ENCODE measurements around the gene ARPP21. TPM values are rescaled to one million over a fixed set of nuclear protein-coding genes. Genes with fewer than 3 reads are reported as not detected.

Gene ARPP21
- polyA plus RNA-seq, 1 donor: 2.7 TPM

DNA sequence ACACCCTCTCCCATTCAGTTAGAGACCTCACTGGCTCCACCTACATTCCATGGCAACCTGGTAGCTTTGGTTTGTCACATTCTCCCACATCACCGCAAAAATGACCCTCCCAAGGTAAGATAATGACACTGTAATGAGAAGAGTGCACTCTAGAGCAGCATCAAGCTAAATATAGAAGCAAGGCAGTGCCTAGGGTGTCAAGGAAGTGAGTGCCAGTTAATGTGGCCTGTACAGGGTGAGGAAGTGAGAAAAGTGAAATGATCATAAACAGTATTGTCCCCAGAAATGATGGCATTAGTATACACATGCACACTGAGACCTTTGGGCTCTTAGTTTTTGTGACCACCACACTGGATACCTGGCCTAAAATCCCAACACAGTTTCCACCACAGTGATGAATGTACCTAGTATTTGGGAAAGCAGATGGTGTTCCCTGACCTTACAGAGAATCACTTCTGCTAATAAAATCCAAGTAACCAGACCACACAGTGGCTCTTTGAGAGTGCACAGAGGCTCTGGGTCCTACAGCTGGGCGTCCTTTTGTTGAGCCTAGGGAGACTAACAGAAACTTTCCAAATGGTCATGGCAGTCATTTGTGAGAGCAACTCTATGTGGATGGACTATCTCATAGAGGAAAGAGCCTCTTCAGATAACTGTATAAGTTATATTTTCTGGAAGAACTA is 106.6 kb downstream of the ARPP21 start:
- DNase-seq: peak in 1 of 2 donors; percentile 5
- H3K4me3 ChIP-seq (ENCODE audit: low read length): no peak overlapping the region
- H3K27me3 ChIP-seq (ENCODE audit: control insufficient read depth, insufficient read depth, low read length): peaks cover 3% of the 10 kb centered on the region
- H3K36me3 ChIP-seq (ENCODE audit: control insufficient read depth, insufficient read depth, low read length): no peaks in the 10 kb centered on the region
- WGBS (ENCODE audit: insufficient coverage, low lambda C conversion rate): no CpG with 5 or more reads among the region's 2 CpGs
- H3K9me3 ChIP-seq (ENCODE audit: control insufficient read depth, low read depth, low read length): no peaks in the 10 kb centered on the region
- H3K4me1 ChIP-seq (ENCODE audit: control insufficient read depth, insufficient read depth, low read length): no peaks in the 10 kb centered on the region
- no peak overlapping the region for H3K27ac ChIP-seq (ENCODE audit: low read length)

DNA sequence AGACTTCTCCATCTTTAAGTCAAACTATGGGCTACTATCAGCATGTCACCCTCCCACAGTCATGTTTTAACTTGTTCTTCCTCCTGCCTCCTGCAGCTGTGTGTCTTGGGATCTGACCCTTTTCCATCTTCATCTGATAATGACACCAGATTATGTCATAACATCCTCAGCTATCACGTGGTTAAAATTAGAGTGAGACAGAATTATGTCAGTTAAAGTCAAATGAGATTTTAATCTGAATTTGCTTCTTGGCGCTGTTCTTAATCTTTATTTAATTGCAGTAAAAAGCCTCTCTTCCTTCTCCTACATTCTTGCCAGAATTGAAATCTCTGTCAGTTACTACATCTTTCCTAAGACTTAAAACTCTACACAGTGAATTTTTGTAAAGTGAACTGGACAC is 107.2 kb downstream of the ARPP21 start:
- no peak overlapping the region for H3K27ac ChIP-seq (ENCODE audit: low read length)
- no peaks in the 10 kb centered on the region for H3K4me1 ChIP-seq (ENCODE audit: control insufficient read depth, insufficient read depth, low read length)
- no peak overlapping the region for H3K4me3 ChIP-seq (ENCODE audit: low read length)
- no peaks in the 10 kb centered on the region for H3K9me3 ChIP-seq (ENCODE audit: control insufficient read depth, low read depth, low read length)
- H3K36me3 ChIP-seq (ENCODE audit: control insufficient read depth, insufficient read depth, low read length): no peaks in the 10 kb centered on the region
- 78% methylated on average over 1 of the region's 2 CpGs for WGBS (ENCODE audit: insufficient coverage, low lambda C conversion rate)
- H3K27me3 ChIP-seq (ENCODE audit: control insufficient read depth, insufficient read depth, low read length): peaks cover 3% of the 10 kb centered on the region
- no peak for DNase-seq

DNA sequence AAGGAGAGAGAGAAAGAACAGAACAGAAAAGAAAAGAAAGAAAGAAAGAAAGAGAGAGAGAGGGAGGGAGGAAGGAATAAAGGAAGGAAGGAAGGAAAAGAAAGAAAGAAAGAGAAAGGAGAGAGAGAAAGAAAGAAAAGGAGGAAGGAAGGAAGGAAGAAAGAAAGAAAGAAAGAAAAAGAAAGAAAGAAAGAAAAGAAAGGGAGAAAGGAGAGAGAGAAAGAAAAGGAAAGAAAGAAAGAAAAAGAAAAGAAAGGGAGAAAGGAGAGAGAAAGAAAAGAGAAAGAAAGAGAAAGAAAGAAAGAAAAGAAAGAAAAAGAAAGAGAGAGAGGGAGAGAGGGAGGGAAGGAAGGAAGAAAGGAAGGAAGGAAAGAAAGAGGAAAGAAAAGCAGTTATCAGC is 108.8 kb downstream of the ARPP21 start:
- no peak overlapping the region for H3K27ac ChIP-seq (ENCODE audit: low read length)
- H3K4me3 ChIP-seq (ENCODE audit: low read length): no peak overlapping the region
- DNase-seq: no peak
- no peaks in the 10 kb centered on the region for H3K4me1 ChIP-seq (ENCODE audit: control insufficient read depth, insufficient read depth, low read length)
- no peaks in the 10 kb centered on the region for H3K9me3 ChIP-seq (ENCODE audit: control insufficient read depth, low read depth, low read length)
- H3K27me3 ChIP-seq (ENCODE audit: control insufficient read depth, insufficient read depth, low read length): peaks cover 3% of the 10 kb centered on the region
- H3K36me3 ChIP-seq (ENCODE audit: control insufficient read depth, insufficient read depth, low read length): no peaks in the 10 kb centered on the region

DNA sequence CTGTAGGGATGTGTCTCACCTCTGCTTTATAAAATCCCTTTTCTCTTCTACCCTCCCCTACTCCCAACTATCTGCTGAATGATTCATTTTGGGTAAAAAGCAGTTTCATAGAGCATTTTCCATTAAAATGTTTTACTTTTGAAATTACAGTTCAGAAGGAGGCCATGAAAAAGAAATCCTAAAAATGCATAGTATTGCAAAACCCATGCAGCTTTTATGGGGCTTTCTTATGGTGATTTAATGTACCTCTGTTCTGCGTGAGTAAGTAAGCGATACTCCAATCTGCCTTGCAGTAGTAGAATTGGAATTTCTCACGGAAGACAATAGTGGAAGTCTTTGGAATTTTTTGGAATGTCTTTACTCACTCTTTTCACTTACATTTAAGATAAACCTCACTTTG is 111.9 kb downstream of the ARPP21 start:
- Histone ChIP-seq H3K4me3 (ENCODE audit: low read length) (no peak overlapping the region), H3K4me1 (ENCODE audit: control insufficient read depth, insufficient read depth, low read length) (no peaks in the 10 kb centered on the region), H3K27me3 (ENCODE audit: control insufficient read depth, insufficient read depth, low read length) (no peaks in the 10 kb centered on the region), H3K36me3 (ENCODE audit: control insufficient read depth, insufficient read depth, low read length) (no peaks in the 10 kb centered on the region), H3K9me3 (ENCODE audit: control insufficient read depth, low read depth, low read length) (no peaks in the 10 kb centered on the region), H3K27ac (ENCODE audit: low read length) (no peak overlapping the region)
- DNase-seq: no peak
- no CpG with 5 or more reads among the region's 3 CpGs for WGBS (ENCODE audit: insufficient coverage, low lambda C conversion rate)

DNA sequence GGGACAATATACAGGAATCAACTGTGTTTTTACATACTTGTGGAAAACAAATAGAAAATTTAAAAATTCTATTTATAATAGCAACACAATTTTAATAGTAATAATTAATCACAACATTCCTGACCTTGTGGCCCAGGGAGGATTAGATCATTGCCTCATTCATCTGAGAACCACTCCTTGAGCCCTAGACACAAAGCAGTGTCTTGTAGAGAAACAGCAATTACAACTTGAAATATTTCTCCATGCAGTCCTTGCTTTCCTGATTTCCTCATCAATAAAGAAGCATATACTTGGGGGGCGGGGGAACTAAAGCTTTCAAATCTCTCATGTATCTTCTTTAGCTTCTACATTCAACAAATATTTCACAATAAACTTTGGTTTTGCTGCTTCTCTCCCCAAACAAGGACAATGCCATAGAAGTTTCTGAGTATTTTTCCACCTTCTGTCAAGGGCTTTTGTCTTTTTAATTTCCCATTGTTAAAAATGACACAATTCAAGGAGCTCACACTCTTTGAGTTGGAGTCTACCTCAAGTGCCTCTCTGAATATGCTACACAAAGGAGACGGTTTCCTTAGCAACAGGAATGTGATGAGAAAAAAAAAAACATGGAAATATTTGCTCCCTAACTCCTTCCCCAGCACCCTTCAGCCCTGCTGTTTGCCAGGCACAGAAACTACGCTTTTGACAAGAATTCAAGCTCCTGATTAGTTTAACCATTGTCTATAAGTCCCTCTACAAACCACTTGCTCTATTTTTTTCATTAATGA is 118.8 kb downstream of the ARPP21 start:
- no peaks in the 10 kb centered on the region for H3K36me3 ChIP-seq (ENCODE audit: control insufficient read depth, insufficient read depth, low read length)
- H3K4me3 ChIP-seq (ENCODE audit: low read length): no peak overlapping the region
- no peaks in the 10 kb centered on the region for H3K9me3 ChIP-seq (ENCODE audit: control insufficient read depth, low read depth, low read length)
- no peaks in the 10 kb centered on the region for H3K27me3 ChIP-seq (ENCODE audit: control insufficient read depth, insufficient read depth, low read length)
- H3K27ac ChIP-seq (ENCODE audit: low read length): no peak overlapping the region
- no peak for DNase-seq
- H3K4me1 ChIP-seq (ENCODE audit: control insufficient read depth, insufficient read depth, low read length): no peaks in the 10 kb centered on the region
- 75% methylated on average over 1 of the region's 3 CpGs for WGBS (ENCODE audit: insufficient coverage, low lambda C conversion rate)

DNA sequence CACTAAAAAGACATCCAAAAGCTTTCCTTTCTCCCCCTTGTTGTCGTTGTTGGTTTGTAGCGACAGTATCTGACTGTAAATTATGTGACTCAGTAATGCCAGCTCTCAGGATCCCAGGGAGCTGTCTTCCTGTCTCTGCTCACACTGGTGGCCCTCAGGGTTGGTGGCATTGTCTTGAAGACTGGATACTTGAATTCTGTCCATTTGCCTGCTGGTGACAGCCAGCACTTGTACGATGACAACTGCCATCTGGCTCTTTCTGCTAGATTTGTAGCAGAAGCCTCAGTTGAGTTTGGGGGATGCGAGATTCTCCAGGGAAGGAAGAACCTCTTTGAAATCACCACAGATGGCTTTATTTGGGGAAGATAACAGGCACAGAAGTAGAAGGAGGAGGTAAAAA is 120.8 kb downstream of the ARPP21 start:
- Histone ChIP-seq H3K4me3 (ENCODE audit: low read length) (no peak overlapping the region), H3K27me3 (ENCODE audit: control insufficient read depth, insufficient read depth, low read length) (no peaks in the 10 kb centered on the region), H3K4me1 (ENCODE audit: control insufficient read depth, insufficient read depth, low read length) (no peaks in the 10 kb centered on the region), H3K36me3 (ENCODE audit: control insufficient read depth, insufficient read depth, low read length) (no peaks in the 10 kb centered on the region), H3K27ac (ENCODE audit: low read length) (no peak overlapping the region), H3K9me3 (ENCODE audit: control insufficient read depth, low read depth, low read length) (no peaks in the 10 kb centered on the region)
- WGBS (ENCODE audit: insufficient coverage, low lambda C conversion rate): no CpG with 5 or more reads among the region's 4 CpGs
- DNase-seq: no peak

DNA sequence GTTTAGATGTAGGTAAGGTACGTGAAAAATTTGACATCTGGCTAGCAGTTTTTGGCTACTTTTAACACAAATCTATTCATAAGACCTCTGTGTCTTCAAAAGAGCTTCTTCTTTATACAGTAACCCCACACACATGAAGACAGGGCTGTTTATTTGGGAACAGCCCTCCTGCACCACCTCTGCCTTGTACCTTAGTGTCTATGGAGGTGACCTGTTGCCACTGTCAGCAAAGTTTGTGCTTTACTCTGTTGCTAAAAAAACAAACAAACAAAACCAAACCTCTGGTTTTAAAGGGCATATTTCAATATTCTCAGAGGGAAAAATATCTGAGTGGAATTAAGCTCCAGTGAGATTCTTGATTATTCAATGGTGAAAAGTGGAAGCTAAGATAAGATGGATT is 122.0 kb downstream of the ARPP21 start:
- no peak for DNase-seq
- no peaks in the 10 kb centered on the region for H3K27me3 ChIP-seq (ENCODE audit: control insufficient read depth, insufficient read depth, low read length)
- H3K27ac ChIP-seq (ENCODE audit: low read length): no peak overlapping the region
- no CpG with 5 or more reads among the region's 1 CpG for WGBS (ENCODE audit: insufficient coverage, low lambda C conversion rate)
- no peaks in the 10 kb centered on the region for H3K9me3 ChIP-seq (ENCODE audit: control insufficient read depth, low read depth, low read length)
- no peaks in the 10 kb centered on the region for H3K36me3 ChIP-seq (ENCODE audit: control insufficient read depth, insufficient read depth, low read length)
- no peak overlapping the region for H3K4me3 ChIP-seq (ENCODE audit: low read length)
- H3K4me1 ChIP-seq (ENCODE audit: control insufficient read depth, insufficient read depth, low read length): no peaks in the 10 kb centered on the region

DNA sequence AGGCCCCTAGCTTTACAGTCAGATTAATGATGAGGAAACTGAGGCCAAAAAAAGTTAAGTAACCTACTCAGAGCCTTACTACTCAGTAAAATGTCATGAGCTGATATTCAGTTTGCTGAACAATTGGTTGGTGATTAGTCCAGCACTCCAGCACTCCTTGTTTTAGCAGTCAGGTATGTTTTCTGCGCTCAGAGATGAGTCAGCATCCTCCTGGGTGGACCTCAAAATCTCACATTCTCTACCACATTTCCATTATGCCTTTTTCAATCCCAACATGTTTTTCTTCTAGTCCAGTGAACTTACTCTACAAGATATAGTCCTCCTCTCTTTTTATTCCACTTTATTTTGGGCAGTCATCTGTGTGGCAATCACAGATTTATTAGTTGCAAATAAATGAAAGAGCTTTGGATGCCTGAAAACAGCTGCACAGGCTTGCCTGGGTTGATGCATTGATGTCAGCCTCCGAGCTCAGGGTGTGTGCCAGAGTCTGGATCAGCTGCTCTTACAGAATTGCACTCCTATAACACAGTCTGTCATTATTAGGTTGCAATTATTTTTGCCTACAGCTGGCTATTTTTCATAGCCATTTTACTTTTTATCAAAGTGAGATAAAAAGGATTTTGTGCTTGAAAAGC is 133.2 kb downstream of the ARPP21 start:
- Histone ChIP-seq H3K9me3 (ENCODE audit: control insufficient read depth, low read depth, low read length) (no peaks in the 10 kb centered on the region), H3K4me3 (ENCODE audit: low read length) (no peak overlapping the region), H3K36me3 (ENCODE audit: control insufficient read depth, insufficient read depth, low read length) (no peaks in the 10 kb centered on the region), H3K4me1 (ENCODE audit: control insufficient read depth, insufficient read depth, low read length) (no peaks in the 10 kb centered on the region), H3K27me3 (ENCODE audit: control insufficient read depth, insufficient read depth, low read length) (no peaks in the 10 kb centered on the region), H3K27ac (ENCODE audit: low read length) (no peak overlapping the region)
- no peak for DNase-seq
- WGBS (ENCODE audit: insufficient coverage, low lambda C conversion rate): 100% methylated on average over 1 of the region's 2 CpGs

DNA sequence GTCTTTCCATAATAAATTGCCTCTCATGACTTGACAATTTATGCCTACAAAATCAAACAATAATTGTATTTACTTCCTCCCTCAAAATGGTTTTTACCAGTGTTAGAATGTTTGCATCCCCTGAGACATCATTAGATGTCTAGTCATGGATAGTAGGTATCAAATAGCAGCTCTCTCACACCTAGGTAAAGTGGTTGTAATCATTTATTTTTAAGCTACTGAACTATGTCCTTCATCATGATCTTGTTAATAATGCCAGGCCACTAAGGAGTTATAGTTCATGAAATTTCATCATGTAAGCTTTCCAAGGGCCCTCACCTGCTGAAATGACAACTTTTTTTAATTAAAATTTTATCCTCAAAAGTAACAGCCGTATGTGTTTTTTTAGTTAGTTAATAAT is 134.1 kb downstream of the ARPP21 start:
- no peaks in the 10 kb centered on the region for H3K36me3 ChIP-seq (ENCODE audit: control insufficient read depth, insufficient read depth, low read length)
- H3K4me1 ChIP-seq (ENCODE audit: control insufficient read depth, insufficient read depth, low read length): no peaks in the 10 kb centered on the region
- H3K9me3 ChIP-seq (ENCODE audit: control insufficient read depth, low read depth, low read length): no peaks in the 10 kb centered on the region
- no peaks in the 10 kb centered on the region for H3K27me3 ChIP-seq (ENCODE audit: control insufficient read depth, insufficient read depth, low read length)
- H3K27ac ChIP-seq (ENCODE audit: low read length): no peak overlapping the region
- H3K4me3 ChIP-seq (ENCODE audit: low read length): no peak overlapping the region
- 88% methylated on average over 1 of the region's 1 CpG for WGBS (ENCODE audit: insufficient coverage, low lambda C conversion rate)
- DNase-seq: no peak

DNA sequence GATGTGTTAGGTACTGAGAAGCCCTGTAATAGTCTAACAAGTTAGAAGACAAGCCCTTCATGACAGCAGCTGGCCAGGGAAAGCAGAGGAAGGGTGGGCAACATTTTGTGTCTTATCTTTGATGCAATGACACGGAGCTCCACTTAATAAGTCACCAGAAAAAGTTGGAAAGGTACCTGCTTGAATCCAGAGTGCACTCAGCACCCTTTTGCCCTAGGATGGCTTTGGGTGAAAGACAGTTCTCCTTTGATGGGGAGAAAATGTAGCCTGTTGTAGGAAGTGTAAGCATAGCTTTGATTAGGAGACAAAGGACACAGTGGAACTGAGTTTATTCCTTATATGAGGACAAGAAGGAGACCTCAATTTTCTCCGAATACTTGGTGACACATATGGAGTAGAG is 137.0 kb downstream of the ARPP21 start:
- Histone ChIP-seq H3K4me1 (ENCODE audit: control insufficient read depth, insufficient read depth, low read length) (no peaks in the 10 kb centered on the region), H3K27ac (ENCODE audit: low read length) (no peak overlapping the region), H3K27me3 (ENCODE audit: control insufficient read depth, insufficient read depth, low read length) (no peaks in the 10 kb centered on the region), H3K9me3 (ENCODE audit: control insufficient read depth, low read depth, low read length) (no peaks in the 10 kb centered on the region), H3K4me3 (ENCODE audit: low read length) (no peak overlapping the region), H3K36me3 (ENCODE audit: control insufficient read depth, insufficient read depth, low read length) (no peaks in the 10 kb centered on the region)
- no peak for DNase-seq
- WGBS (ENCODE audit: insufficient coverage, low lambda C conversion rate): no CpG with 5 or more reads among the region's 2 CpGs
